Stimulated activated CD8-positive, alpha-beta memory T cell treated with anti-CD3 and anti-CD28 coated beads, Interleukin-4, amount 100 ng/mL, for 1 hour (primary cell): ENCODE data around the gene C5AR2.
"Not testable (repeated sequence)": the region's sequence is repeated elsewhere in the genome, so short reads cannot be mapped to it uniquely, and the experiment has no call there.

ENCODE experiments used
- DNase-seq, 2 donors: peaks; one replicate each; pipeline ENCODE4 v3.0.0-alpha.2; 2020; ENCODE audit warnings: low read depth in 2 of 2, low spot score in 1 of 2

Gene C5AR2

GRCh38 chr19:47323409-47323808 lies 8.6 kb upstream of the C5AR2 start:
- DNase-seq = no peak

GRCh38 chr19:47323872-47324271 lies 8.1 kb upstream of the C5AR2 start:
- DNase-seq = no peak

DNA sequence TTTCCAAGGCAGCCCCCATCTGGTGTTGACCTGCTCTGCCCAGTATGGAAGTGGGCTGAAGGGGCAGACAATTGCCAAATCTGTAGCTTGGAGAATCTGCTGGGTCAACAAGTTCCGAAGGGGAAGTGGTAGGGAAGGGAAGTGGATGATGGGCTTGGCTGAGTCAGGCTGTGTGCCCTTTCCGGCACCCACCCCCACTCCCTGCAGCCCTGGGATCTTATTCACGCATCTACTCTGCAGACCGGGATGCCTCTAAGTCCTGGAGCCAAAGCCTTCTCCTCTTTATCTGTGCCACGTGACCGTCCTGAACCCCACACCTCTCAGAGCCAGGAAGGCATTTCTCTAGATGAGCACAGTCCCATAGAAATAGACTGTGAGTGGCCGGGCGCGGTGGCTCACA lies 7.5 kb upstream of the C5AR2 start:
- no peak for DNase-seq

DNA sequence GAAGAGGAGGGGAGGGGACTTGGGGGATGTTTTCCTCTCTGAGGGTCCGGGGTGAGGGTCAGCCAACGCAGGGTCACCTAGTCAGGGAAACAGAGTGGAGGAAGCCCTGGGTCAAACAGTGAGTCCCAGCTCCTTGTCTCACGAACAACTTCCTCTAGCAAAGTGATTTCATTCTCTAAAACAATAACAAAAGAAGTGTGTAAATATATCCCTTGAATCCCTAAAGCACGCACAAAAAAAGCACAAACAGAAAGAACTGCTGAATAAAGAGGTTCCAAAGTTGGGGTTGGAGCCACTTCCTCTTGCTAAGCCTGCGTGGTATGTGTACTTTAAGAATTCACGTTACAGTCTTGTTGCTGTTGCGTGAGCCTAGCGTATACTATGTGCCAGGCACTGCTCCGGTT lies 1.5 kb upstream of the C5AR2 start:
- DNase-seq = no peak

DNA sequence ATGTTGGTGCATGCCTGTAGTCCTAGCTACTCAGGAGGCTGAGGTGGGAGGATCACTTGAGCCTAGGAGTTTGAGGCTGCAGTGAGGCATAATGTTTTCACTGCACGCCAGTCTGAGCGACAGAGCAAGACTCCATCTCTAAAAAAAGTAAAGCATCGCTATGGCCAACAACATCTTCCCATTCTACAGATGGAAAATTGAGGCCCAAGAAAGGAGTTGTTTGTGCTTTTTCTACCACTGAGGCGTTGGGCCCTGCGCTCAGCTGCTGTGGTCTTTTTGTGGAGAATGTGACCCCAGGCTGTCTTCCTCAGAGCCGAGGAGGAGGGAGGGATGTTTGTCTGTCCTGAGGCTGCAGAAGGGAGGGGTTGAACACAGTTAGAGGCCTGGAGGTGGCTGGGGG lies 485 bp upstream of the C5AR2 start:
- no peak for DNase-seq

- DNase-seq = not testable (repeated sequence)
Measured at GRCh38 chr19:47336765-47337718, 5.1 kb downstream of the C5AR2 start.

DNA sequence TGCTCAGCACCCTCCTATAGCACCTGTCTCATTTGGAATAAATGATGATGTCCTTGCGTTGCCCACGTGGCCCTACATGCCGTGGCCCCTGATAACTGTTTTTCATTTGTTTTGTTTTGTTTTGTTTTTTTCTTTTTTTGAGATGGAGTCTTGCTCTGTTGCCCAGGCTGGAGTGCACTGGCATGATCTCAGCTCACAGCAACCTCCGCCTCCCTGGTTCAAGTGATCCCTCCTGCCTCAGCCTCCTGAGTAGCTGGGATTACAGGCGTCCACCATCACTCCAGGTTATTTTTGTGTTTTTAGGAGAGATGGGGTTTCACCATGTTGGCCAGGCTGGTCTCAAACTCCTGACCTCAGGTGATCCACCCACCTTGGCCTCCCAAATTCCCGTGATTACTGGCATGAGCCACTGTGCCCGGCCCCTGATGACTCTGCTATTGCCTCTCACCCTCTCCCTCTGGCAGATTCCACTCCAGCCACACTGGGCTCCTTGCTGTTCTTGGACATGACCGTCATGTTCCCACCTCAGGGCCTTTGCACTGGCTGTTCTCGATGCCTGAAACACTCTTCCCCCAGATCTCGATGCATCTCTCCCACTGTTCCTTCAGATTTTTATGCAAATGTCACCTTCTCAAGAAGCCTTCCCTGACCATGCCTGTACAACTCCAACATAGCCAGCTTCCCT lies 7.4 kb downstream of the C5AR2 start:
- DNase-seq = no peak

GRCh38 chr19:47340477-47341208 lies 8.7 kb downstream of the C5AR2 start:
- no peak for DNase-seq

DNA sequence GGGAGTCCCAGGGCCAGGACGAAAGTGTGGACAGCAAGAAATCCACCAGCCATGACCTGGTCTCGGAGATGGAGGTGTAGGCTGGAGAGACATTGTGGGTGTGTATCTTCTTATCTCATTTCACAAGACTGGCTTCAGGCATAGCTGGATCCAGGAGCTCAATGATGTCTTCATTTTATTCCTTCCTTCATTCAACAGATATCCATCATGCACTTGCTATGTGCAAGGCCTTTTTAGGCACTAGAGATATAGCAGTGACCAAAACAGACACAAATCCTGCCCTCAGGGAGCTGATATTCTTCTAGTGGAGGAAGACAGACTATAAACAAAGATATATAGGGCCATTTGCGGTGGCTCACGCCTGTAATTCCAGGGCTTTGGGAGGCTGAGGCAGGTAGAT lies 9.8 kb downstream of the C5AR2 start:
- no peak for DNase-seq

DNA sequence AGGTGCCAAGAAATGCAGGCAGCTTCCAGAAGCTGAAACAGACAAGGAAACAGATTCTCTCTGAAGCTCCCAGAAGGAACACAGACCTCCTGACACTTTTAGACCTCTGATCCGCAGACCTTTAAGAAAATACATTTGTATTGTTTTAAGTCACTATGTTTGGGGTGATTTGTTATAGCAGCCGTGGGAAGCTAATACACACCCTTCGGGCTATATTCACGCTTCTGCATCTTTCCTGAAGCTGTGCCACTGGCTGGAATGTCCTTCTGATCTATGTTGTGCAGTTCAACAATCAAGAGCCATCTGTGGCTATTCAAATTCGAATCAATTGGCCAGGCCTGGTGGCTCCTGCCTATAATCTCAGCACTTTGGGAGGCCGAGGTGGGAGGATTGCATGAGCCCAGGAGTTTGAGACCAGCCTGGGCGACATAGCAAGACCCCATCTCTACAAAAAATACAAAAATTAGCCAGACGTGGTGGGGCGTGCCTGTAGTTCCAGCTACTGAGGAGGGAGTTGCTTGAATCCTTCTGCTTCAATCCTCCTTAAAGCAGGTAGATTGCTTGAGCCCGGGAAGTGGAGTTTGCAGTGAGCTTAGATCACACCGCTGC lies 11.3 kb downstream of the C5AR2 start:
- no peak for DNase-seq

- DNase-seq = no peak
Measured at GRCh38 chr19:47344425-47344824, 12.4 kb downstream of the C5AR2 start.

DNA sequence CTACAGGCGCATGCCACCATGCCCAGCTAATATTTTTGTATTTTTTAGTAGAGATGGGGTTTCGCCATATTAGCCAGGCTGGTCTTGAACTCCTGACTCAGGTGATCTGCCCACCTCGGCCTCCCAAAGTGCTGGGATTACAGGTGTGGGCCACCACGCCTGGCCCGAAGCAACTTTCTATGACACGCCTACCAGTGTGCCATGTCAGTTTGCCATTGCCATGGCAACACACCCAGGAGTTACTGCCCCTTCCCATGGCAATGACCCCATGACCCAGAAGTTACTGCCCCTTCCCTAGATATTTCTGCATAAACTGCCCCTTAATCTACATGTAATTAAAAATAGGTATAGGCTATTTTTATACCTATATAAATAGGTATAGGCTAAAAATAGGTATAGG lies 14.0 kb downstream of the C5AR2 start:
- DNase-seq = not testable (repeated sequence)

DNA sequence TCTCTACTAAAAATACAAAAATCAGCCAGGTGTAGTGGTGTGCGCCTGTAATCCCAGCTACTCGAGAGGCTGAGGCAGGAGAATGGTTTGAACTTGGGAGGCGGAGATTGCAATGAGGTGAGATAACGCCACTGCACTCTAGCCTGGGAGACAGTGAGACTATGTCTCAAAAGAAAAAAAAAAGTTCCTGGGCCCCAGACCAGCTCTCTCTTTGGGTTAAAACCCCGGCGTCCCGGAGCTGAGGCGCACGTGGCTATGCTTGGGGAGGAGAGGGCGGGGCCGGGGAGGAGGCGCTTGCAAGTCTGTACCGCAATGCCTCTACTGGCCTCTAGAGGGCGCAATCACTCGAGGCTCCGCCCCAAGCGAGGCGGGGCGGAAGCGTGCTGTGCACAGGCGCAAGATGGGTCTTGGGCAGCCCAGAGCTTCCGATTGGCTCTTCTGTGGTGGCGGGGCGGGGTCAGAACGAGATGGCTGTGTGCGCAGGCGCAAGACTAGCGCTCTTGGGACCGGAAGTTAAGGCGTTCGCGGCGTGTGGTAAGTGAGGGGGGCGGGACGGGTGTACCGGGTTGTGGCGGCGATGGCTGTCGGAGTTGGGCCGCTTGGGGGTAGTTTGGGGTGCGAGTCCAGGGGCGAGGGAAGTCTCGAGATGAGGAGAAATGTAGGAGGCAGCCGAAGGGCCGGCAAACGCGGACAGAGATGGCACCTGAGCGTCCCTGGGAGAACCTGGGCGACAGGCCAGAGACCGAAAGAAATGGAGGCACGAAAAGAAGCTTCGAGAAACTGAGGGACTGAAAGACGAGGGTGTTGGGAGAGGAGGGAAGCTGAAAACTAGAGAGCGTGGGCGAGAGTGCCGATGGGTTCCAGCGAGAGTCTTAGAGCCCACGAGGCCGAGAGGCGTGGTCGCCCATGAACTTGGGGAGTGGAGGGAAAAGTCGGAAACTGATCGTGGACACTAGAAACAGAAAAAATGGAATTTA lies 17.1 kb downstream of the C5AR2 start, which contains the start of gene DHX34:
Gene DHX34 (plus strand): TSS at position 497 of the 977 bp plus-strand sequence. CDS start 3,716 bp downstream, outside the sequence.
- DNase-seq = peak; percentile 97 to 98

GRCh38 chr19:47350630-47351029 lies 18.7 kb downstream of the C5AR2 start:
- DNase-seq = no peak

- no peak for DNase-seq
Measured at GRCh38 chr19:47351548-47351947, 19.6 kb downstream of the C5AR2 start.

DNA sequence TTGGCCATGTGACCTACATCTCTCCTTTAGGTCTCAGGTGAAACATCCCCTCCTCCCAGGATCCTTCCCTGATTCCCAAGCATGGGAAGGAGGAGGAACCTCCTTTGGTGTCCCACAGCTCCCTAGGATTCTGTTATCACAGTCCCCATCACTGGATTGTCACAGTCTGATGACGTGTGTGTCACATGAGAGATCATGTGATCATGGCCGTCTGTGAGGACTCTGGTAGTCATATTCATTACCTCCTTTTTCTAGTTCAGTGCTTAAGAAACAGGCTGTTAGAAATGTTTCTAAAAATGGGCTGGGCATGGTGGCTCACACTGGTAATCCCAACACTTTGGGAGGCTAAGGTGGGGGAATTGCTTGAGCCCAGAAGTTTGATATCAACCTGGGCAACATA lies 20.1 kb downstream of the C5AR2 start:
- no peak for DNase-seq

DNA sequence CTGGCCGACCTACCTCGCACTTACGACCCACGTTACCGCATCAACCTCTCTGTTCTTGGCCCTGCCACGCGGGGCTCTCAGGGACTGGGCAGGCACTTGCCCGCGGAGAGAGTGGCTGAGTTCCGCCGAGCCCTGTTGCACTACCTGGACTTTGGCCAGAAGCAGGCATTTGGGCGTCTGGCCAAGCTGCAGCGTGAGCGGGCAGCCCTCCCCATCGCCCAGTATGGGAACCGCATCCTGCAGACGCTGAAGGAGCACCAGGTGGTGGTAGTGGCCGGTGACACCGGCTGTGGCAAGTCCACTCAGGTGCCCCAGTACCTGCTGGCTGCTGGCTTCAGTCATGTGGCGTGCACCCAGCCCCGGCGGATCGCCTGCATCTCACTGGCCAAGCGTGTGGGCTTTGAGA lies 21.3 kb downstream of the C5AR2 start:
- no peak for DNase-seq

DNA sequence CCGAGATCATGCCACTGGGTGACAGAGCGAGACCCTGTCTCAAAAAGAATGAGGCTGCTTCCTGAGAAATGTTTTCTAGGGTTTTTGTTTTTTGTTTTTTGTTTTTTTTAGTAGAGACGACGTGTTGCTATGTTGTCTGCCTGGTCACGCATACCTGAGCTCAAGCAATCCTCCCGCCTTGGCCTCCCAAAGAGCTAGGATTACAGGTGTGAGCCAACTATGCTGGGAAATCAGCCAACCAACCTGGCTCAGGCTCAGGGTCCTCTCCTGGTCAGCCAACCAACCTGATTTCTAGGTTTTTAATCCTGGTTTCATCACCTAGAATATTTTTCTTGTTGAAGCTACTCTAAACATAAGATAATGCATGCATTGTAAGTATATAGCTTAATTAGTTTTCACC lies 24.9 kb downstream of the C5AR2 start:
- no peak for DNase-seq

- DNase-seq = no peak
Measured at GRCh38 chr19:47357788-47358680, 26.1 kb downstream of the C5AR2 start.
